Central memory CD4-positive, alpha-beta T cell (primary cell): ENCODE results near the gene AK4.
"Not testable (repeated sequence)": the region's sequence is repeated elsewhere in the genome, so short reads cannot be mapped to it uniquely, and the experiment has no call there.

Experiments used
- DNase-seq: peaks from one replicate; pipeline ENCODE4 v3.0.0; 2022

Gene AK4

DNA sequence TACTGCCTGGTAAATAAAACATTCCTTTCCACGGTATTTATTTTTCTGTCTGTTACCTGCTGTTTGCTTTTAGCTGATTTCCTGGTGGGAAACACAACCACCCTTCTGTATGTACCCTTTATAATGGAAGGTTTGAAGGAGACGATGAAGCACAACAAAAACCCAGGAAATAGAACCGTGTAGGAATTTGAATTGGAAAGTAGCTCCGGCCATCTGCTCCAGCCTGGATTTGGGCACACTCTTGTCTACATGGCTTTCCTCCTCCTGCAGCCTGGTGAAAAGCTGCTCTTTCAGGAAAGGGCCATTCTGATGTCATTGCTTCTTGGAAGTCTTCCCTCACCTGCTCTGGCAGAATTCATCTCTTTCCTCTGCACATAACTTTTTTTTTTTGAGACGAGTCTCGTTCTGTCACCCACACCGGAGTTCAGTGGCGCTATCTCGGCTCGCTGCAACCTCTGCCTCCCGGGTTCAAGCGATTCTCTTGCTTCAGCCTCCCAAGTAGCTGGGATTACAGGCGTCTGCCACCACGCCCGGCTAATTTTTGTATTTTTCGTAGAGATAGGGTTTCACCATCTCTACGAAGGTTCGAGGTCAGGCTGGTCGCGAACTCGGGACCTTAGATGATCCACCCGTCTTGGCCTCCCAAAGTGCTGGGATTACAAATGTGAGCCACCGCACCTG lies 2.7 kb downstream of the AK4 start:
- no peak for DNase-seq

- no peak for DNase-seq
These were observed 3.6 kb downstream of the AK4 start for GRCh38 chr1:65151641-65152040.

DNA sequence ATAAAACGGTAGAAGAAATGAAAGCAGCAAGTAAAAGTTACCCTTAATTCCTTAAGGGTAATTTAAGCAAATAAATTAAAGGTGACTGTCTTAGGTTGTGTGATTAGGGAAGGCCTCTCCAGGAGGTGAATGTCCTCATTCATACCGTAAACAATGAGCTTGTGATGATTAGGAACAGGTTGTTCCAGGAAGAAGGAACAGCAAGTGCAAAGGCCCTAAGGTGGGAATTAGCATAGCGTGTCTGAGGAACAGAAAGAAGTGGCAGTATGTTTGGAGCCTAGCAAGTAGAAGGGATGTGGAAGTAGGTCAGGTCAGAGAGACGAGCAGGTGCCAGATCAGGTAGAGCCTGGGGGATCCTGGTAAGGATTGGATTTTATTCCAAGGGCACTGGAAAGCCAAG lies 5.6 kb downstream of the AK4 start:
- DNase-seq, result no peak

GRCh38 chr1:65156910-65157545 lies 9.0 kb downstream of the AK4 start:
- no peak for DNase-seq

DNA sequence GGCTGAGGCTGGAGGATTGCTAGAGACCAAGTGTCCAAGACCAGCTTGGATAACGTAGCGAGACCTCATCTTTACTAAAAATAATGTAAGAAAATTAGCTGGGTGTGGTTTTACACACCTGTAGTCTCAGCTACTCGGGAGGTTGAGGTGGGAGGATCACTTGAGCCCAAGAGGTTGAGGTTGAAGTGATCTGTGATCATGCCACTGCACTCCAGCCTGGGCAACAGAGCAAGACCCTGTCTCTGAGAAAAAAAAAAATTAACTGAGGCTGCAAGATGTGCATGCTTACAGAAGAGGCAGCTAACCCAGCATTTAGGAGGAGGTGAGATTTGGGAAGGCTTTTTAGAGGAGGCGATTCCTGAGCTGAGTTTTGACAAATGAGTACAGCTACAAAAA lies 9.5 kb downstream of the AK4 start:
- DNase-seq, result no peak

DNA sequence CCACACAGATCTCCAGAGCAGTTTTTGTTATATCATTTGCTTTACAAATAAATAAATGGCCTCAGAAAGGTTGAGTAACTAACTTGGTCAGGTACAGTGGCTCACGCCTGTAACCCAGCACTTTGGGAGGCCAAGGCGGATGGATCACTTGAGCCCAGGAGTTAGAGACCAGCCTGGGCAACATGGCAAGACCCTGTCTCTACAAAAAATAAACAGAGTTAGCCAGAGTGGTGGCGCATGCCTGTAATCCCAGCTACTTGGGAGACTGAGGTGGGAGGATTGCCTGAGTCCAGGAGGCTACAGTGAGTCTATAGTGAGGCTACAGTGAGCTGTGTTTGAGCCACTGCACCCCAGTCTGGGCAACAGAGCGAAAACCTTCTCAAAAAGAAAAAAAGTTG lies 11.3 kb downstream of the AK4 start:
- DNase-seq, result not testable (repeated sequence)

- DNase-seq, result no peak
These were observed 12.0 kb downstream of the AK4 start for GRCh38 chr1:65159801-65160523.

GRCh38 chr1:65163201-65163805 lies 15.3 kb downstream of the AK4 start:
- no peak for DNase-seq

GRCh38 chr1:65164101-65164500 lies 16.1 kb downstream of the AK4 start:
- not testable (repeated sequence) for DNase-seq

DNA sequence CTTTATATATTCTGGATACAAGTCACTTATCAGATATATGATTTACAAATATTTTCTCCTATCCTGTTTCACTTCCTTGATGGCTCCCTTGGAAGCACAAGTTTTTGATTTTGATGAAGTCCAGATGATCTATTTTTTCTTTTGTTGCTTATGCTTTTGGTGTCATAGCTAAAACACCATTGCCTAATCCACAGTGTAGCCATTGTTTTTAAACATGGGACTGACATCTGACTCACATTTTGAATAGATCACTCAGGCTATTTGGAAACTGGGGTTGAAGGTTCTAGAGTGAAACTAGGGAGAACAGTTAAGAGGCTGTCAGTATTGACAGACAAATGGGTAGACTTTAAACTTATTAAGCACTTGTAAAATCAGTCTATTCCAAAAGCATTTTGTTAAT lies 16.6 kb downstream of the AK4 start:
- DNase-seq, result no peak

- no peak for DNase-seq
These were observed 17.4 kb downstream of the AK4 start for GRCh38 chr1:65165269-65165993.

GRCh38 chr1:65166572-65167305 lies 18.7 kb downstream of the AK4 start:
- no peak for DNase-seq

DNA sequence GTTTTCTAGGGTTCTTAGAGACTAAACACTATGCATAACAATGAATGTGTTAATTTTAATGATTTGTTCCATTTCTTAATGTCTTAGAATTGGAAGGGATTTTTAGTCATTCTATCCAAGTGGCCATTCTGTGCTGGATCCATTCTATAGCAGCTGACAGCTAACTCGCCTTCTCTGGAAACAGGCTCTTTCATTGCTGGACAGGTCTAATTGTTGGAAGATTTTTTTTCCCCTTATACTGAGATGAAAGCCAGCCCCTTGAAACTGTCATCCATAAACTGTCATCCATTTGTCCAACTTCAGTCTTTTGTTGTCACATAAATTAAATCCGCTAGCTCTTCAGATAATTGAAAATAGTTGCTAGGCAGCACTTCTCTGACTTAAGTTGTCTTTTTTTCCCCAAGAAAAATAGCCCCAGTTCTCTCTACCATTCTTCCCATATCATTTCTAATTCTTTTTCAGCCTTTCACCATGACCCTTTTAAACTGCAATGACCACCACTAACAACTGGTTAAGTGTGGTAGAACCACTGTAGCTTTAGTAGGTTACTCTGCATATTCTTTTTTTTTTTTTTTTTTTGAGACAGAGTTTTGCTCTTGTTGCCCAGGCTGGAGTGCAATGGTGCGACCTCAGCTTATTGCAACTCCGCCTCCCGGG lies 19.7 kb downstream of the AK4 start:
- no peak for DNase-seq

DNA sequence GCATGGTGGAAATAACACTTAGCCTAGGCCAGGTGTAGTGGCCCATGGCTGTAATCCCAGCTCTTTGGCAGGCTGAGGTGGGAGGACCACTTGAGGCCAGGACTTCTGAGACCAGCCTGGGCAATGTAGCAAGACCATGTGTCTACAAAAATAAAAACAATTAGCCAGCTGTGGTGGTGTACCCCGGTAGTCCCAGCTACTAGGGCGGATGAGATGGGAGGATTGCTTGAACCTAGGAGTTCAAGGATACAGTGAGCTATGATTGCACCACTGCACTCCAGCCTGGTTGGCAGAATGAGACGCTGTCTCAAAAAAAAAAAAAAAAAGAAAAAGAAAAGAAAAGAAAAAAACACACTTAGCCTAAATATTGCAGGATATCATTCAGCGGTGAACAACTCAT lies 20.9 kb downstream of the AK4 start:
- DNase-seq, result no peak

GRCh38 chr1:65170511-65171142 lies 22.6 kb downstream of the AK4 start:
- DNase-seq, result no peak

- DNase-seq, result no peak
These were observed 25.1 kb downstream of the AK4 start for GRCh38 chr1:65172936-65173690.

DNA sequence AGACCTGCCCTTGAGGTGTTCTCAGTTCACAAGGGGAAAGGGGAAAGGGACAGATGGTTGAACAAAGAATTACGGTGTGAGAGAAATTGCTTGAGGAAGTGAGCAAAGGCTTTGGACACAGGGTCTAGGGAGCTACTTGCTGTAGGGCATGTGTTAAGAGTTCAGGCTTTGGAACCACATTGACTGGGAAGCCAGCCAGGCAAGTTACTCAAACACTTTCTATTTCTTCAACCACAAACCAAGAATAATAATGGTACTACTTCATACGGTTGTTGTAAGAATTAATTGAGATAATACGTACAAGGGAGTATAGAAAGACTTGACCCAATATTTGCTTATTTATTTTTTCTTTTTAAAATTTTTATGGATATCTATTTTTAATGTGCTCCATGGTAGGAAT lies 26.6 kb downstream of the AK4 start:
- DNase-seq, result no peak

DNA sequence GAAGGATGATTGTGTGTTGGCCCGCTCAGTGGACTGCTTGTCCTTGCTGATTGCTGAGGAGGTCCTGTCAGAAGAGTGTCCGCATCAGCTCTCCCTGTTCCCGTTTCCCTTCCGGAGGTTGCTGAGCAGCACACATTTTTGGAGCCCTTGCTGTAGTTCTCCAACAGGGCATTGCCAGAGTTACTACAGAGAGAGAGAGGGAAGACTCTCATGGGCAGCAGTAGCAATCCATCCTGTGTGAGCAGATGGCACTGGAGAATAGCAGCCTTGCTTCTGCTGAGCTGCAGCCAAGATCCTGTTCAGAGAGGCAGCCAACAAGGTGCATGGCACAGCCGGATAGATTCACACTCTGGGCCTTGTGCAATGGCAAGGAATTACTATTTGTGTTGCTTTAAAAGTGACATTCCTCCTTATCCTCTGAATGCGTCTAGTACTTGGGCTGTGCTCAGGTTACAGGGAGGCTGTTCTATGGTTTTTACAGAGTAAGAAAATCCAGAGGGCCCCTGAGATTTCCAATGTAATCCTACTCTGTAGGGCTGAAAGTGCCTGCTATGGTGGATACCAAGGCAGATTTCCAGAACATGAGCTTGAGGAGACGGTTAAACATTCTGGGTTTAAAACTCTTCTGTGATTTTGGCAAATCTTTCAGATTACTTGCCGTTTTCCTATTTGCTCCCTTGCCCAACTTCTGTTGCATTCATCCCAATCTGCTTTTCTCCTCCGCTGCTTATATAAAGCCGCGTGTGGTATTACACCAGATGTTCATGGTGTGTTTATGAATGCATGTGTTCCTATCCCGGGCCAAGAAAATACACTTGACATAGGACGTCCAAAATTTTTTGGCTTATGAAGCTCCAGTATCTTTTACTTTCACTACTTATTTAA lies 27.4 kb downstream of the AK4 start:
- no peak for DNase-seq

GRCh38 chr1:65176056-65176450 lies 28.1 kb downstream of the AK4 start:
- DNase-seq, result no peak
